ENCODE results near the gene ACYP2.

The ACYP2 gene

DNA sequence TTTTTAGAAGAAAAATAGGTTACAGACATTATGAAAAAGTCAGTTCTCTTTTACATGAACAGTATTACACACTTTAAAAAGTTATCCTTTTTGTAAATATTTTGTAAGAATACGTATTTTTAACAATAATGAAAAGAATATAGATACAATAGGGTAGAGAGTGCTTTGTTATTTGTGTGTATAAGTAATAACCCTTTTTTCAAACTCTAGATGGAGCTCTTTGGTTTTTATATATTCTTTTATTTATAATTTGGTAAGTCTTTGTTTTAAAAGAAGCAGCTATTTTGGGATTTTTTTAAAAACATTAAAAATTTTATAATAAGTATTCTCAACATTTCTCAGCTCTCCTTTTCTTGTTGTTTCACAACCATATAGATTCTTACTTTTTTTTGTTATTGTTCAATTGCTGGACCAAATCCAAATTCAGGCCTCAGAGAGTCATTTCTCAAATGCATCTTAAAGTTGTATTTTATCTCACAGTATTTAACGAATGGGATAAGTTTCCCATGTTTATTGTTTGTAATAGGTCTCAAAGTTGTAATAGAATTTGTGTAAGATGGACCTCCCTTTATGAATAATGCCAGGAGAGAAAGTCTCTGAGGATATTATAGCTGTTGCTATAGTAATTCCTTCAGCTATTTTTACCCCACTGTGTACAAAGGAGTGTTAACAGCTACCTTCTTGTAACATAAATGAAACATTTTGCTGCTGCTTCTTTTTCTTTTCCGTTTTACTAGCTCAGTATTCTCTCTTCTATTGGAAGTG, 46.4 kb downstream of the ACYP2 start:
- FAIRE-seq: peak; percentile 57

DNA sequence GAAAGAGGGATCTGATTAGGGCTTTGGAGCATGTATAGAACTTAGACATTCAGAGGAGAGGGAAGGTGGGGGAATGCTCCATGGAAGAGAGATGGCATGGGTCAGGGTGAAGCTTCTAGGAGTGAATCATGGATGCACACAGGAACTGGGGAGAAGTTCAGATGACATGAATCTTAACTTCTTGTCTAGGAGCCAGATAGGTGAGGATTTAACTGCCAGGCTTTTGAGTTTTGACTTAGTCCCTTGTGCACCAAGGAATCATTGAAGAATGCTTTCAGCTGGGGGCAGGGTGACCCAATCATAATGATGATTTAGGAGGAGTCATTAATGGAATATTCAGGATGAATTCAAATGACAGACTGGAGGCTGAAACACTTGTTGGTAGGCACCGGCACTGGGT, 48.7 kb downstream of the ACYP2 start:
- FAIRE-seq: no peak

DNA sequence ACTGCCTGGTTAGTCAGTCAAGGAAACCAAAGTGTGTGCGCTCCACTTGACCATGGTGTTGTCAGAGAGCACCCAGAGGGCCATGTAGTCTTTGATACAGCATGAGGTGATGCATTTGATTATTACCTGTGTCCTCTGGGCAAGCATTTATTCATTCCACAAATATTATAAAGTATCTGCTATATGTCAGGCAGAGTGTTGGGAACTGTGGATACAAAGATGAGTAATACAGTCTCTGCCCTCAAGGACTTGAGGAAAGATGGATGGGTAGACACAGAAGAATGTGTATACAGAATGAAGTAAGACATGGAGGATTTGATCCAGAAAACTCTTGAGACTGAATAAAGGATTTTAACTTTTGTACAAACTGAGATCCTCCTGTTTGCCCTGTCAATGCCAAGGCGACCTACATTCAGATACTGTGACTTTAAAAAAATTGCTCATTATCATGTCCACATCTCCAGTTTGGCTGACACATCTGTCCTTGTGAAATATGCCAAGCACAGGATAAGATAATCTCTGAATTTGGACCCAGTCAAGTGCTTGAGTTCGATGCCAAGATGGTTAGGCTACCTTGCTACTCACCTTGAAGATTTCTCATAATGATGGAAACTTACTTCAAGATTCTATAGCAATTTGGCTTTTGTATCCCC, 50.8 kb downstream of the ACYP2 start:
- no peak for FAIRE-seq

DNA sequence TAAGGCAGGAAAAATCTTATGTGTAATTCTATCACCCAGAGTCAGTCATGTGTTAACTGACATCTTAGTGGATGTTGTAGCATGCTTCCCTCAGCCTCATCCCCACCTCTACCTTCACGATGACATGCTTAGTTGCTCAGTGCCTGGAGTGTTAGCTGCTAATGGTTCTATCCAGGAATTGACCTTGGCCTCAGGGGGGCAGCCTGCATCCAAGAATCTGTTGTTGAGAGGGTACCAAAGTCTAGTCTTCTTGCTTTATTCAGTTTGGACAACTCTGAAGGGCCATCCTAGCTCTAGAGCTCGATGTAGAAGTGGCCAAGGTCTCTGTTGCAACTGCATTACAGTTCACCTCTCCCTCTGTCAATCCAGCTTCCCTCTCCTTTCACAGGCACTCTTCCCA, 61.2 kb downstream of the ACYP2 start:
- FAIRE-seq: no peak

DNA sequence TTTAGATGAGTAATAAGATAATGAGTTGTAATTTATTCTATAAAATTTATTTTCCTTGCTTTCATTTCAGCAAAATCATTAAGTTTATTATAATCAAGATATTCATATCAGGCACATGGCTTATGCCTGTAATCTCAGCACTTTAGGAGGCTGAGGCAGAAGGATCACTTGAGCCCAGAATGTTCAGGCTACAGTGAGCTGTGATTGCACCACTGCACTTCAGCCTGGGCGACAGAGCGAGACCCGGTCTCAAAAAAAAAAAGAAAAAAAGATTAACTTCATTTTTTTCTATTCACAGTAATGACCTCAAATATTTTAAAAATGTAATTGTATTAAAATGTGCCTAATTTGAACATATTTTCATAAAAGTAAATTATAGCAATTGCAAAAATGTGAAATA, 67.9 kb downstream of the ACYP2 start:
- no peak for FAIRE-seq

DNA sequence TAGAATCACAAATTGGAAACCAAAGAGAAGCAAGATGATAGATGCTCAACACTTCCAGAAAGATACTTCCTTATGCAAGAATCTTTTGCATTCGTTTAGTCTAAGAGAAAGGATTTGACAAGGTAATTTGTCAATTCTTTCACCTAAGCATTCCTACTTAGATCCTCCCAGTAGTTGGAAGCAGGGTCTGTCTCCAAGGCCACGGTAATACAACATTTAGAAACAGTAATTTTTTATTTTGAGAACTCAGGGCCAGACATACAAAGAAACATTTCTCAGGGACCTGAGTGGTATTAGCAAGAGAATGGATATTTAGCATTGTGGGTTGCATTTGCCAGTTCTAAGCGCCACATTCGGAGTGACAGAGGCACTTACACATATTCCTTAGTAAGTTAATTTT, 68.6 kb downstream of the ACYP2 start:
- FAIRE-seq: no peak

DNA sequence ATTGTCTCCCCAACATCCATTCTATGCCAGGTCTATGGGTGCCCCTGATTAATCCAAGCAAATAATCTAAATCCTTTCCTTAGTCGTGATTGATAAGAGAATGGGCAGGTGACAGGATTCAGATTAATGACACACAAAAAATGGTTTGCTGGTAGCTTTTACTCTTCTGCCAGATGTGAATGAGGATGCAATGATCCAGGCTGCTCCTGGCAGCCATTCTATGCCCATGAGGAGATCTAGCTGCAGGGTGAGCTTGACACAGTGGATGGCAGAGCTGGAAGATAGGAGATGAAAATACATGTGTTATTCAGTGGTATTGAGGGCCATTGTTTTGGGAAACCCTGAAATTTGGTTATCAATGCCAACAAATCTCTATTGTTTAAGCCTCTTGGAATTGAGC, 69.7 kb downstream of the ACYP2 start:
- FAIRE-seq: no peak

DNA sequence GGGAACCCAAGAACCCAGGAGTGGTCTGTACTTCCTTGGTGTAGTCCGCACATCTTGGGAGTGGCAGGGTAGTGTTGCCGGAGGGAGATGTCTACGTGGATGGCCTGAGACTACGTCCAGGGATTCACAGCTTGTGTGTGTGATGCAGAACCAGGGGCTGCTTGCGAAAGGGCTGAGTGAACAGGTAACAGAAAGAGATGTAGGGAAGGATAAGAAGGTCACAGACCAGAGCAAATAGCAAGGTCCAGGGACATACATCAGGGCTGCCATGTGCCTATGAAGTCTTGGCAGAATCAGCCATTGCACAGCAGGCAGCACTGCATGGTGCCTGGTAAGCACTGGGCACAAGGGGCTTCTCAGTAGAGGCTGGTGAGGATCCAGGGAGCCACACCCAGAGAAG, 71.9 kb downstream of the ACYP2 start:
- FAIRE-seq: no peak

DNA sequence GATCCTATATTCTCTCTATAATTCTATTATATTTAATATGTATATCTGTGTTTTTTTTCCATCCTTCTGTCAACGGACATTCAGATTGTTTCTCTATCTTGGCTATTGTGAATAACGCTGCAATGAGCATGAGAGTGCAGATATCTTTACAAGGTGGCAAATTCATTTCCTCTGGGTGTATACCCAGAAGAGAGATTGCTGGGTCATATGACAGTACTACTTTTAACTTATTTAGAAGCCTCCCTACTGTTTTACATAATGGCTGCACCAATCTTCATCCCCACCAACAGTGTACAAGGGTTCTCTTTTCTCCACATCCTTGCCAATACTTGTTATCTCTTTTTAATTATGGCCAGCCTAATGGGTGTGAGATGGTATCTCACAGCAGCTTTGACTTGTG, 74.1 kb downstream of the ACYP2 start:
- no peak for FAIRE-seq

DNA sequence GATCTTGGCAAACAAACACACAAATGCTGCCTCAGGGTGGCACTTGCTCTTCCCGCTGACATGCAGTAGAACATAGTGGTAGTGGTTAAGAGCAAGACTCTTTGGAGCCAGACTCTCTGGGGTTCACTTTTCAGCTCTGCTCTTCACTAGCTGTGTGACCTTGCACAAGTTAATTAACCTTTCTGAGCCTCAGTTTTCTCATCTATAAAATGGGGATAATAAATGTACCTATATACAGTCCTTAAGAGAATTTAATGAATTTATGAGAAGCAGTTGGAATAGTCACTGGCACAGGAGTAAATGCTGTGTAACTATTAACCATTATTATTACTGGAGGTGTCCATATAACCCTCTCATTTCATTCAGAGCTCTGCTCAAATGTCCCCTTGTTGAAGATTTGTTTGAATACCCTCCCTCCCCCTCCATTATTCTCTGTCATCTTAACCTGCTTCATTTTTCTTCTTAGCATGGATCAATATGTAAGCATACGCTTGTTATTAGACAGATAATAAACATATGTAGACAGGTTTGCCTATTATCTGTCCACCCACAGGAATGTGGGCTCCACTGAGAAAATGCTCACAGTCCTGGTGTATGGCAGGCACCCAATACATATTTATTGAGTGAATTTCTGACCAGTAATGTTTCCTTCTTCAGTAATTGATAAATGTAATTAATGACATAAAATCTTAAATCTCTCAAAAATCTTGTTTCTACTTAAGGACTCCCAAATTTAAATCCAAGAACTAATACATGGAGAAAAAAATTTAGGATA, 76.1 kb downstream of the ACYP2 start:
- no peak for FAIRE-seq

DNA sequence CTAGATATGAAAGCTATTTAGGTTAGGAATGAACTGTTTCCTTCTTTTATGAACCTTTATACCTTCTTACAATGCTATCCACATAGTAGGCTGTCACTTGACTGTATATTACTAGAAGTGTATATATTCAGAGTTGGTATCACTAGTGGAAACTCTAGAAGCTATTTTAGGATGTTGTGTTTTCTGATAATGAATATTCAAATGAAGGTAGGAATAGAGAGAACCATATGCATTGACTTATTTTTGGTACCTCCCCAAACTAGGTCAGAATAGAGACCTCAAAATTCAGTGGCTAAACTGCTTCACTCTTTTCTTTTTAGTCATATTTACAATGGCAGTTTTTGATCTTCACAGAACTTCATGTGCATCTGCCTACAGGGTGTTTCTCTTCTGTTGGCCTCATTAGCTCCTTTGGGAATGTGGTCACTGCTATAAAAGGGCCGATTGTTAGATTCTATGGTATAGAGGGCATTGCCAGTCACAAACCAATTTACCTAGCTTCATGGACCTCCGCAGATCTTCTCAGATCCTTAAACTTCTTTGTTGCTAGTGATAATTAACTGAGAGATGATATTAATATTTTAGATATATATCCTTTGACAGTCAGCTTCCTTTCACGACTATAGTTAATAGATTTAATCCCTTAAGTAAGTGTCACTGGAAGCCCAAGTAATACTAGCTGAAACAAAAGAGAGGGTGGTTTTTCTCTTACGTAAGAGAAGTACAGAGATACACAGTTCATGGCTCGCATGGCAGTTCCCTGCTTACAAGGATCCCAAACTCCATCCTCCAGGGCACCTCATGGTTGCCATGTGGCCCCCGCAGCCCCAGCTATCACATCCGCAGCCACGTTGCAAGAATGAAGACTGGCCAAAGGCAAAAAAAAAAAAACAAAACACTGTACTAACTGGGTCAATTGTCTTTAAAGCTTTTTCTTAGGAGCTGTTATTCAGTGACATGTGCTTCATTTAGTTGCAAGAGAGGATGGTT, 79.6 kb downstream of the ACYP2 start:
- no peak for FAIRE-seq

DNA sequence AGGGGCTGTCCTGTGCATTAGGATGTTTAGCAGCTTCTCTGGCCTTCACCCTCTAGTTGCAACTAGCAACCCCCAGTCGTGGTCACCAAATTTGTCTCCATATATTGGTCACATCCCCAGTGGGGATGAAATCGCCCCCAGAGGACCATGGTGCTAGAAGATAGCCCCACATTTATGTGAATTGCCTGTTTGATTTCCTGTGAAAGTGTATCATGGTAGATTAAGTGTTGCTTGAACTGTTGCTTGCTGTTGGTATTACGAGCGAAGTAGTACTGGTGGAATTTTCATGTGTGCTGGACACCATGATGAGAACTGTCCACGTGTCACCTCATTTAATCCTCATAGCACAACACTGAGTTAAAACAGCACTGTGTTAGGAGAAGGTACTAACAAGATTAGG, 81.2 kb downstream of the ACYP2 start:
- no peak for FAIRE-seq

DNA sequence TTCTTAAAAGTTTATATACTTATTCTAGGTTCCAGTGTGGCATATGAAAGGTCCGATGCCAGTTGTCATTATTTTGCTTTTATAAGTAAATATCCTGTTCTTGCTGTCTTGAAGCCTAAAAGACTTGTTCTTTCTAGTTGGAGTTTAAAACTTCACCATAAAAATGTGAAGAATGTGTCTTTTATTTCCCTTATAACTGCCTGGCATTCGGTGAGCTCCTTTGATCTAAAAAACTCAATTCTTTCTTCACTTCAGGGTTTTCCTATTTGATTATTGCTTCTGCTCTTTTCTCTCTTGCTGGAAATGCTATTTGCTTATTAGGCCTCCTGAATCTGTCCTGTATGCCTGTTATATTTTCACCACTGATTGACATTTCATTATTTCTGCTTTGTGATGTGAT, 89.1 kb downstream of the ACYP2 start:
- no peak for FAIRE-seq

DNA sequence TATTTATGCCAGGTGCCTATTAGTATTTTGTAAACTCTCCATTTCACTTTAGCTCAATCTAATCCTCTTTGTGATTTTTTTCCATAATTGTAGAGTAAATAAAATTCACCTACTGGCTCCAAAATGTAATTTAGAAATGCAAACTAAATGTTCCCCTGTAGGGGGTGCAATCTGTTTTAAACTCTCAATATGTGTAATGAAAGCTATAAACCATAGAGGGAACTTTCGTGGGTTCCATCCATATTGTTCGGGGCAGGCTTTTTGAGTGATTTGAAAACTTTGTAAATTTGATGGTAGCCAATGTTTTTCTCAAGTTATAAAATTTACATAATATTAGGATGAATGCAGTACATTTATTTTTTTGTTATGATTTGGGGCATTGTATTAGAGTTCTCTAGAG, 91.2 kb downstream of the ACYP2 start:
- FAIRE-seq: peak; percentile 43

DNA sequence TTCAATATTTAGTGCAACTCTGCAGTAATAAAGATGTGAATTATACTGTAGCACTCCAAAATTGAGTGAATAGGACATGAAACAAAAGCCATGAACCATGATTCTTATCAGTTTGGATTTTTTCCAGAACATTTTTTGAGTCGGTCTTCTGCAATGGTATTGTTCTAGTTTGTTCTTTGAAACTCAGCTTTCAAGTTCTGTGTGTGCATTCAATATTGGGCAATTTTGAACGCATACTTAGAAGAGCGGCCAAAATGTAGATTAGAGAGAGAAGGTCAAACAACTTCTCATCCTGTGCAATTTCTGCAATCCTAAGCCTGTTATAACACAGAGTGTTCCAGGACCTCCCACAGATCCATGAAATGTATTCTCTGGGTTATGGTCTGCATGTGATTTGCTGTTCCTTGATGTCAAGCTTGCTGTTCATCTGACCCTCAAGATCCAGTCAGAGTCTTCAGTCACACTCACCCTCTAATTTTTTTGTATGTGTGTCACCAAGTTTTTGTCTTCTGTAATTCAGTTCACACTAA, 92.3 kb downstream of the ACYP2 start:
- FAIRE-seq: no peak

DNA sequence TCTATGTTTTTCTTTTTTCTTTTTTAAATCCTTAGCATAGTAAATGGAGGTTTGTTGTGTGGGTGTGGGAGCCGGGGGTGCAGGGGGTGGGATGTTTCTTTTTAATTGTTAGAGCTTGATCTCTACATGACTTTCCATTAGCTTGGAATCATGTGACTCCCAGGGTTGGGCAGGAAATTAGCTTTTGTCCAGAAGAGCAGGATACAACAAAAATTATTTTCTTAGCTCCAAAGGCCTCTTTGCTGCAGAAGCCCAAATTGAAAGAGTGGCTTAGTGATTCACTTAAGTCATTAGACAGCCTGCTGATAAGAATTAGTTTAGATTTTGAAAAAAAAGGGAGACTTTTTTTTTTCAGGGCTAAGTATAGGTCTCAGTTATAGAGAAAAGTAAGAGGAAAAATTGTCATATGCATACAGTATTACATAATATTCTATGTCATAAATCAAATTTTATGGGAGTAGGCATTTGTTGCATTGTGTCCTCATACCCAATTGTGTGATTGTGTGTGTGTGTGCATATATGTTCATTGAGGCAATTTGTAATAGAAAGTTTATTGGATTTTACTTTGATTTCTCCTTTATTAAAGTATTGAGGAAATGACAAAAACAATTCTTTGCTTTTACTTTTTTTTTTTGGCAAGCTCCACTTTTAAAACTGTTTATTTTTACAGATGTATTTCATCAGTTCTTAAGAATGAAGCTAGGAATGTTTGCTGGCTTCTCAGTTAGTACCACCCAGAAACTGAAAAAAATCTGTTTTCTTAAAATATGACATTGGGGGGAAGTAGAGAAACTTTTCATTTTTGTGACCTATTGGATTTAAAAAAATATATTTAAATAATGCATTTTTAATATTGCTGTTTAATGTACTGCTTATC, 93.2 kb downstream of the ACYP2 start:
- FAIRE-seq: no peak

DNA sequence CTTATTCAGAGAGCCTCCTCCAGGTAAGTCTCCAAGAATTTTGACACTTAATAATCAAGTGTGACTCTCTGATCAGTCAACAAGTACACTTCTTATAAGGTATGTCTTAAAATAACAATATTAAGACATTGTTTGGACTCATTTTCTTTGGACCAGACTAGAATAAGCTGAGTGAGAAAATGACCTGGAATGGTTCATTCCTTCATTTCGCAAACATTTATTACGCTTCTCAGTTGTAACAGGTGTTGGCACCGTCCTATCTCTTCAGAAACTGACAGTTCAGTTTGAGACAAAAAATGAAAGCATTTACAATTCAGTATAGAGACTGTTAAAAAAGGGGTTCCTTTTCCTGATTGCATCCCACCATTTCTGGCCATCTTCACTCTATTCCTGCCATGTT, 94.0 kb downstream of the ACYP2 start:
- FAIRE-seq: no peak

DNA sequence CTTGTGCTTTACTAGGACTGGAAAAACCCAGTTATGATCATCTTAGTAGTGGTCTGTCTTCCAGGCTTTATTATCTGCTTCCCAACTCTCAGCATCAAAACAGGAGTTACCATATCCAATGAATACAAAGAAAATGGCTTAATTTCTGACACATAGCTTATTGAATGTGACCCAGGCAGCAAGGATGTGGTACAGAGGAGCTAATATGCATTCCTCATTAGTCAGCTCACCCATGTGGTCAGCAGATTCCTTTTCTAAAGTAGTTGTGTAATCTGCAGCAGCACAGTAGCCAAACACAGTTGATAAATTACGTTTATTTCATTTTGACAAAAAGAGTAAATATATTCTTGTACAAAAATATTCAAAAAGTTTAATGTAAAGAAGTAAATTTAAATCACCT, 97.0 kb downstream of the ACYP2 start:
- FAIRE-seq: no peak

DNA sequence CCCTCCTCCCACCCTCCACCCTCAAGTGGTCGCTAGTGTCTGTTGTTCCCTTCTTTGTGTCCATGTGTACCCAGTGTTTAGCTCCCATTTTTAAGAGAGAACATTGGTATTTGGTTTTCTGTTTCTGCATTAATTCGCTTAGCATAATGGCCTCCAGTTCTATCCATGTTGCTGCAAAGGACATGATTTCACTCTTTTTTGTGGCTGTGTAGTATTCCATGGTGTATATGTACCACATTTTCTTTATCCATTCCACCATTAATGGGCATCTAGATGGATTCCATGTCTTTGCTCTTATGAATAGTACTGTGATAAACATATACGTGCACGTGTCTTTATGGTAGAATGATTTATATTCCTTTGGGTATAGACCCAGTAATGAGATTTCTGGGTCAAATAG, 97.7 kb downstream of the ACYP2 start:
- FAIRE-seq: no peak

DNA sequence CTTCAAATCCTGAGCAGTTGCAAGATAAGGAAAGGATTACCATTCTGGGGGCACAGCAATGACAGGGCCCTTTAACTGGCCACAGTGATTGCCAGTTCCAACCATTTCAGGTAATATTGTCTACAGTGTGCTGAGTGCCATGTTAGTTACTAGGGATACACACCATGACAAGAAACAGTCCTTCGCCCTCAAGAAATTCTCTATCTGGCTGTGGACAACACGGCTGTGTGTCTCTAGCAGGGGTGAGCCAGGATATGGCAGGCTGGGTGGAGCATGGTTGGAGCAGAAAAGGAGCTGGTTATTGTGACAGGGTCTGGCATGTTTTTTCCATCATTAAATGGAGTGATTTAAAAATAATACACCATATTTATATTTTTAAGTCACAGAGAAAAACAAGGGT, 109.6 kb downstream of the ACYP2 start:
- FAIRE-seq: no peak

DNA sequence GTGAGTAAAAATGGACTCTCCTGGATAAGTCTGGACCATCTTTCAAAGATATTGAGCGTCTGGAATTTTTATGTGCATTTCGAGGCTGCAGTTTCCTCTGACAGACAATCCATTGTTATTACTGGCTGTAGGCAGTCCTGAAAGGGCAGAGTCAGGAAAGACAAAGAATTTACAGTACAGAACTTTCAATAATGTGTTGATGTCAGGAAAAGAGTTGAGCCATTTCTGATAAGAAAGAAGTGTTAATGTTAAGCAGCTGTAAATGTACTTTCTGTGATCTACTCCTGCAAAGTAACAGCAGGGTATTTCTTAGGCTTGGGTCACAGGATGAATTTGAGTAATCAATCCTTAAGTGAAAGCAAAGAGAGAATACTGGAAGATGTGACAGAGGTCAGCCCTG, 110.8 kb downstream of the ACYP2 start:
- FAIRE-seq: no peak

All from colon (tissue), 2 donors.